Mesothelial cell of epicardium (in vitro differentiated cells): Measurements from ENCODE around the gene CHAD. TPM values are rescaled to one million over a fixed set of nuclear protein-coding genes. Genes with fewer than 3 reads are reported as not detected.

Source experiments
- DNase-seq, 2 experiments: peaks; one replicate each; pipeline ENCODE4 v3.0.0; 2021; ENCODE audit warnings: low spot score in 2 of 2; ENCODE audit not compliant: unreplicated experiment in 2 of 2
- H3K27ac Mint-ChIP-seq: 2 replicates; pipeline ENCODE4 v1.8.0; 2021; ENCODE audit warnings: mixed read lengths
- H3K27me3 Mint-ChIP-seq: 2 replicates; pipeline ENCODE4 v1.8.0; 2021; ENCODE audit warnings: low read depth, mixed read lengths
- H3K36me3 Mint-ChIP-seq: 2 replicates; pipeline ENCODE4 v1.8.0; 2021; ENCODE audit warnings: mixed read lengths
- H3K4me1 Mint-ChIP-seq: 2 replicates; pipeline ENCODE4 v1.8.0; 2021; ENCODE audit warnings: mixed read lengths
- H3K4me3 Mint-ChIP-seq: 2 replicates; pipeline ENCODE4 v1.8.0; 2021; ENCODE audit warnings: mild to moderate bottlenecking, moderate library complexity, mixed read lengths
- H3K9me3 Mint-ChIP-seq: 2 replicates; pipeline ENCODE4 v1.8.0; 2021; ENCODE audit warnings: mixed read lengths
- CTCF ChIP-seq: fragments of 200-600 bp; sonication (generic); IDR thresholded peaks from one replicate; pipeline ENCODE4 v1.5.0; 2021; ENCODE audit warnings: antibody characterized with exemption; ENCODE audit not compliant: unreplicated experiment
- total RNA-seq: library from RNA; stranded (reverse); gene quantifications from 3 replicates; pipeline ENCODE4 v1.2.1, GENCODE V29; 2021

CHAD gene
- total RNA-seq, 1 donor from 2014 or later, result not detected

GRCh38 chr17:50458701-50459676 is 9.7 kb downstream of the CHAD start:
- Mint-ChIP-seq H3K9me3 (no peaks in the 10 kb centered on the region), H3K27ac (no peak overlapping the region), H3K4me3 (no peak overlapping the region), H3K4me1 (peaks cover 6% of the 10 kb centered on the region), H3K36me3 (peaks cover 8% of the 10 kb centered on the region), H3K27me3 (no peaks in the 10 kb centered on the region)
- no peak for DNase-seq
- TF ChIP-seq CTCF, result no peak

GRCh38 chr17:50458270-50458669 is 10.4 kb downstream of the CHAD start:
- Mint-ChIP-seq H3K27ac (no peak overlapping the region), H3K36me3 (peaks cover 8% of the 10 kb centered on the region), H3K4me3 (no peak overlapping the region), H3K4me1 (peaks cover 6% of the 10 kb centered on the region), H3K27me3 (no peaks in the 10 kb centered on the region), H3K9me3 (no peaks in the 10 kb centered on the region)
- TF ChIP-seq CTCF, result no peak
- no peak for DNase-seq

GRCh38 chr17:50457621-50458020 is 11.1 kb downstream of the CHAD start:
- no peak for TF ChIP-seq CTCF
- peaks cover 5% of the 10 kb centered on the region for H3K36me3 Mint-ChIP-seq
- H3K27ac Mint-ChIP-seq, result no peak overlapping the region
- no peak for DNase-seq
- no peaks in the 10 kb centered on the region for H3K27me3 Mint-ChIP-seq
- H3K4me1 Mint-ChIP-seq, result peaks cover 6% of the 10 kb centered on the region
- H3K4me3 Mint-ChIP-seq, result no peak overlapping the region
- H3K9me3 Mint-ChIP-seq, result no peaks in the 10 kb centered on the region

- Mint-ChIP-seq H3K9me3 (no peaks in the 10 kb centered on the region), H3K36me3 (peaks cover 13% of the 10 kb centered on the region), H3K4me1 (peaks cover 6% of the 10 kb centered on the region), H3K27me3 (no peaks in the 10 kb centered on the region), H3K4me3 (no peak overlapping the region), H3K27ac (no peak overlapping the region)
- DNase-seq, result no peak
- no peak for TF ChIP-seq CTCF
Observed at GRCh38 chr17:50453901-50454300, 14.8 kb downstream of the CHAD start.

- no peak overlapping the region for H3K4me3 Mint-ChIP-seq
- H3K4me1 Mint-ChIP-seq, result no peaks in the 10 kb centered on the region
- TF ChIP-seq CTCF, result no peak
- no peaks in the 10 kb centered on the region for H3K9me3 Mint-ChIP-seq
- no peak overlapping the region for H3K27ac Mint-ChIP-seq
- H3K36me3 Mint-ChIP-seq, result peaks cover 13% of the 10 kb centered on the region
- no peaks in the 10 kb centered on the region for H3K27me3 Mint-ChIP-seq
- no peak for DNase-seq
Observed at GRCh38 chr17:50452630-50453300, 15.9 kb downstream of the CHAD start.
